Activated B cell treated with CpG ODN at 0.5 μM for 24 hours (primary cell): ENCODE measurements around the gene CISTR. TPM values are rescaled to one million over a fixed set of nuclear protein-coding genes. Genes with fewer than 3 reads are reported as not detected.
A peak's percentile ranks its signal among the peaks of the same experiment; 100 is the strongest.

Experiments
- ATAC-seq: fragments of 200-7000 bp; cut with Tn5 transposase; one replicate; pipeline ENCODE4 v1.10.0; 2021; ENCODE audit warnings: low read depth, mild to moderate bottlenecking, moderate library complexity
- CTCF ChIA-PET: fragments of 350-600 bp; sonication (Branson Sonifier 250); formaldehyde crosslinking; loops from one replicate; lab custom pipeline; 2021; ENCODE audit warnings: antibody characterized with exemption; lab: Charles Lee
- POLR2A ChIA-PET: fragments of 350-600 bp; sonication (Branson Sonifier 250); formaldehyde crosslinking; loops from one replicate; lab custom pipeline; 2021; ENCODE audit warnings: antibody characterized with exemption; lab: Charles Lee
- DNase-seq: peaks from one replicate; pipeline ENCODE4 v3.0.0; 2022
- H3K27ac Mint-ChIP-seq: one replicate; pipeline ENCODE4 v1.8.0; 2020; ENCODE audit warnings: mixed read lengths
- H3K27me3 Mint-ChIP-seq: one replicate; pipeline ENCODE4 v1.8.0; 2021; ENCODE audit warnings: mixed read lengths
- H3K36me3 Mint-ChIP-seq: one replicate; pipeline ENCODE4 v1.8.0; 2021; ENCODE audit warnings: low read depth, mixed read lengths
- H3K4me1 Mint-ChIP-seq: one replicate; pipeline ENCODE4 v1.8.0; 2021; ENCODE audit warnings: mixed read lengths
- H3K4me3 Mint-ChIP-seq: one replicate; pipeline ENCODE4 v1.8.0; 2020; ENCODE audit warnings: mild to moderate bottlenecking, mixed read lengths
- H3K9me3 Mint-ChIP-seq: one replicate; pipeline ENCODE4 v1.8.0; 2020; ENCODE audit warnings: mixed read lengths
- CTCF ChIP-seq: fragments of 200-600 bp; IDR thresholded peaks from one replicate; pipeline ENCODE4 v1.8.0; 2022; ENCODE audit warnings: antibody characterized with exemption, mild to moderate bottlenecking
- intact Hi-C: fragments of 100-400 bp; cut with micrococcal nuclease; formaldehyde crosslinking; loops from one replicate; pipeline ENCODE4 v1.15.1; 2024
- total RNA-seq: library from RNA; stranded (reverse); gene quantifications from 2 replicates; pipeline ENCODE4 v1.2.3, GENCODE V29; 2022

The CISTR gene
- not detected in 2 replicates for total RNA-seq

- intact Hi-C loops: loop anchor here (1.0 to 10.0 kb wide), 3 partner anchors 24 to 1903 kb away; partner anchors contain the start of genes CALCOCO1, HOXC8 and HOXC9
- CTCF ChIA-PET: interaction anchor here (1.5 kb wide), 1 partner anchor 8 kb away, joined by 5 read pairs; no protein-coding TSS in a partner anchor
- H3K4me1 Mint-ChIP-seq: peaks cover 15% of the 10 kb centered on the region
- DNase-seq (peak; percentile 65), ATAC-seq (peak; percentile 49)
- H3K27ac Mint-ChIP-seq: peak within 1 kb of the TSS; percentile 68
- H3K27me3 Mint-ChIP-seq: peaks cover 5% of the 10 kb centered on the region
- POLR2A ChIA-PET: interaction anchor here (0.5 to 1.9 kb wide), 7 partner anchors 8 to 363 kb away, joined by 3 to 4 read pairs (median 4); partner anchors contain the start of gene ATP5MC2
- H3K4me3 Mint-ChIP-seq: no peak within 1 kb of the TSS
- no peak for TF ChIP-seq CTCF
- no peaks in the 10 kb centered on the region for H3K9me3 Mint-ChIP-seq
- no peaks in the 10 kb centered on the region for H3K36me3 Mint-ChIP-seq
These were observed at the start of gene CISTR for GRCh38 chr12:53751336-53752191. Gene CISTR (minus strand): TSS chr12:53751979.

GRCh38 chr12:53798575-53798974, 46.8 kb upstream of the CISTR start:
- ATAC-seq (no peak), DNase-seq (no peak)
- peaks cover 12% of the 10 kb centered on the region for H3K27me3 Mint-ChIP-seq
- no peak overlapping the region for H3K4me3 Mint-ChIP-seq
- H3K4me1 Mint-ChIP-seq: no peaks in the 10 kb centered on the region
- no peak for TF ChIP-seq CTCF
- ChIA-PET CTCF (no interaction called here), POLR2A (no interaction called here)
- H3K36me3 Mint-ChIP-seq: no peaks in the 10 kb centered on the region
- intact Hi-C loops: no loop called here
- H3K27ac Mint-ChIP-seq: no peak overlapping the region
- no peaks in the 10 kb centered on the region for H3K9me3 Mint-ChIP-seq

- ATAC-seq: no peak
- ChIA-PET POLR2A (no interaction called here), CTCF (no interaction called here)
- TF ChIP-seq CTCF: no peak
- H3K27me3 Mint-ChIP-seq: peaks cover 5% of the 10 kb centered on the region
- H3K27ac Mint-ChIP-seq: no peak overlapping the region
- H3K4me3 Mint-ChIP-seq: no peak overlapping the region
- no peaks in the 10 kb centered on the region for H3K4me1 Mint-ChIP-seq
- no peaks in the 10 kb centered on the region for H3K36me3 Mint-ChIP-seq
- no peak for DNase-seq
- intact Hi-C loops: no loop called here
- H3K9me3 Mint-ChIP-seq: no peaks in the 10 kb centered on the region
These were observed 44.1 kb upstream of the CISTR start for GRCh38 chr12:53795927-53796326.

GRCh38 chr12:53793221-53793620, 41.4 kb upstream of the CISTR start:
- no peak for DNase-seq
- H3K27ac Mint-ChIP-seq: no peak overlapping the region
- POLR2A ChIA-PET: no interaction called here
- H3K27me3 Mint-ChIP-seq: peaks cover 2% of the 10 kb centered on the region
- CTCF ChIA-PET: interaction anchor here (0.8 kb wide), 1 partner anchor 415 kb away, joined by 3 read pairs; no protein-coding TSS in a partner anchor
- no peaks in the 10 kb centered on the region for H3K9me3 Mint-ChIP-seq
- no peaks in the 10 kb centered on the region for H3K36me3 Mint-ChIP-seq
- H3K4me1 Mint-ChIP-seq: no peaks in the 10 kb centered on the region
- no peak for ATAC-seq
- no peak overlapping the region for H3K4me3 Mint-ChIP-seq
- intact Hi-C loops: loop anchor here (5.0 kb wide), 1 partner anchor 194 kb away; the partner anchor contains the start of gene HOXC10
- TF ChIP-seq CTCF: no peak

GRCh38 chr12:53791735-53792326, 40.1 kb upstream of the CISTR start:
- peaks cover 2% of the 10 kb centered on the region for H3K27me3 Mint-ChIP-seq
- CTCF ChIA-PET: interaction anchor here (1.0 to 1.6 kb wide), 4 partner anchors 10 to 400 kb away, joined by 3 to 4 read pairs (median 3); no protein-coding TSS in a partner anchor

More at GRCh38 chr12:53791735-53792326, 40.1 kb upstream of the CISTR start:
- H3K9me3 Mint-ChIP-seq: no peaks in the 10 kb centered on the region
- no peak overlapping the region for H3K4me3 Mint-ChIP-seq
- intact Hi-C loops: loop anchor here (1.0 to 5.0 kb wide), 2 partner anchors 195 to 416 kb away; partner anchors contain the start of gene HOXC10
- ATAC-seq (no peak), DNase-seq (no peak)
- no peak for TF ChIP-seq CTCF
- no peaks in the 10 kb centered on the region for H3K4me1 Mint-ChIP-seq
- POLR2A ChIA-PET: no interaction called here
- no peaks in the 10 kb centered on the region for H3K36me3 Mint-ChIP-seq
- H3K27ac Mint-ChIP-seq: no peak overlapping the region
